Mucosa of descending colon (tissue), 3 donors: Measurements from ENCODE around the gene ASAP3. TPM values are rescaled to one million over a fixed set of nuclear protein-coding genes. Genes with fewer than 3 reads are reported as not detected.

Source experiments
- ATAC-seq: fragments of 200-7000 bp; cut with Tn5 transposase; one replicate; pipeline ENCODE4 v1.9.1; 2020; ENCODE audit warnings: mild to moderate bottlenecking, moderate library complexity
- DNase-seq, 3 donors: peaks; one replicate each; pipeline ENCODE4 v3.0.0-alpha.2; 2020
- H3K36me3 ChIP-seq: fragments of 200-600 bp; one replicate; pipeline ENCODE4 v1.8.0; 2021; ENCODE audit warnings: low read depth, mild to moderate bottlenecking
- H3K4me1 ChIP-seq: fragments of 200-600 bp; one replicate; pipeline ENCODE4 v1.8.0; 2021; ENCODE audit warnings: low read depth, mild to moderate bottlenecking
- H3K4me3 ChIP-seq: fragments of 200-600 bp; one replicate; pipeline ENCODE4 v1.8.0; 2021; ENCODE audit warnings: mild to moderate bottlenecking
- H3K9me3 ChIP-seq: fragments of 200-600 bp; one replicate; pipeline ENCODE4 v1.8.0; 2021; ENCODE audit warnings: mild to moderate bottlenecking
- intact Hi-C, 2 donors: fragments of 100-400 bp; cut with DNase I in 1 of 2; cut with micrococcal nuclease in 1 of 2; formaldehyde crosslinking; loops; one replicate each; pipeline versions ENCODE4 v1.11.0 to v1.11.1; 2022; cut with DNase I, micrococcal nuclease
- total RNA-seq, 3 donors: library from RNA; stranded (reverse); fragmentation: NEBNext Ultra II Directional in 2 of 3; extraction: Animal tissue kit (Norgen Biotek cat#: 25700) in 2 of 3; gene quantifications; one replicate each; pipeline versions ENCODE4 v1.2.1 to v1.2.4, GENCODE V29; 2021 to 2023
- TF ChIP-seq, protein P1 (sequence below): fragments of 200-600 bp; IDR thresholded peaks from one replicate; pipeline ENCODE4 v1.8.0; 2022; ENCODE audit warnings: antibody characterized with exemption, mild to moderate bottlenecking
- donor health status: DM: no; HTN: no; CAD: no; lungs with moderate emphysema.
- donor health status: DM: no; HTN: no; CAD: no.
- donor health status: DM: no; HTN: yes; CAD: no.

The ASAP3 gene
- total RNA-seq, 3 donors from 2014 or later = 31.2 to 38.8 (median 37.8) TPM

DNA sequence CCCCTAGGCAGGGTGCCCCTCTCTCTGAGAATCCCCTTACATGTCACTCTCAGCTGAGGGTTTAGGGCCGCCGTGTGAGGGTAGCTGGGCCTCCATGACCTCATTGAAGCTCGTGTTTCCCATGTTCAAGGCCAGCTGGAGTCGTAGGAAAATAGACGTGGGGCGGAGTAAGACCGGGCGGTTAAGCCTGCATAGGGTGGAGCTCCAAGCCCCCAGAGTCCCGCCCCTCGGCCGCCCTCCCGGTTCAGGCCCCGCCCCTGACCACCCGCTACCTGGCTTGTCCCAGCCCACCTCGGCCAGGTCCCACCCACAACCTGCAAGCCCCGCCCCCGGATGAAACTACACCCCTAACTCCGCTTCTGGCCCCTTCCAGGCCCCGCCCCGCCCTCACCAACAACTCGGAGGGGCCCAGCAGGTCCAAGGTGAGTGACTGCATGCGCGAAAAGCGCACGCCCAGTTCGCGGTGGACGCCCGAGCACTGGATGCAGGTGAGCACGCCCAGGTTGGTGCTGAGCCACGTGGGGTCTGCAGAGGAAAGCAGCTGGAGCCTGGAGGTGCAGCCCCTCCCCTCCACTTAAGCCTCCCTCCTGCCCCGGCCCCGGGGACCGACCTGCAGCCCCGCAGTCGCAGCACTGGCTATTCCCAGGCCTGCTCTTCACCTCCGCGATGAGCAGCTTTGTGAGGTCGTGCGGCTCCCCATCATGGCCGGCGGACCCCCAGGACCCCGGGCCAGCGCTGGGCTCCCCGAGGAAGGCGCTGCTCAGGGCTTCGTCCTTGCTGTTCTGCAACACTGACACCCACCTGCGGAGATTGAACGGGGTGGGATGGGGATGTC is 47.2 kb downstream of the ASAP3 start:
- no peaks in the 10 kb centered on the region for H3K36me3 ChIP-seq
- no peaks in the 10 kb centered on the region for H3K9me3 ChIP-seq
- peaks cover 14% of the 10 kb centered on the region for H3K4me1 ChIP-seq
- intact Hi-C loops = no loop called here
- TF ChIP-seq, protein P1, sequence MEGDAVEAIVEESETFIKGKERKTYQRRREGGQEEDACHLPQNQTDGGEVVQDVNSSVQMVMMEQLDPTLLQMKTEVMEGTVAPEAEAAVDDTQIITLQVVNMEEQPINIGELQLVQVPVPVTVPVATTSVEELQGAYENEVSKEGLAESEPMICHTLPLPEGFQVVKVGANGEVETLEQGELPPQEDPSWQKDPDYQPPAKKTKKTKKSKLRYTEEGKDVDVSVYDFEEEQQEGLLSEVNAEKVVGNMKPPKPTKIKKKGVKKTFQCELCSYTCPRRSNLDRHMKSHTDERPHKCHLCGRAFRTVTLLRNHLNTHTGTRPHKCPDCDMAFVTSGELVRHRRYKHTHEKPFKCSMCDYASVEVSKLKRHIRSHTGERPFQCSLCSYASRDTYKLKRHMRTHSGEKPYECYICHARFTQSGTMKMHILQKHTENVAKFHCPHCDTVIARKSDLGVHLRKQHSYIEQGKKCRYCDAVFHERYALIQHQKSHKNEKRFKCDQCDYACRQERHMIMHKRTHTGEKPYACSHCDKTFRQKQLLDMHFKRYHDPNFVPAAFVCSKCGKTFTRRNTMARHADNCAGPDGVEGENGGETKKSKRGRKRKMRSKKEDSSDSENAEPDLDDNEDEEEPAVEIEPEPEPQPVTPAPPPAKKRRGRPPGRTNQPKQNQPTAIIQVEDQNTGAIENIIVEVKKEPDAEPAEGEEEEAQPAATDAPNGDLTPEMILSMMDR = no peak
- peak; percentile 93 to 97 (median 95) for DNase-seq
- peak; percentile 94 for ATAC-seq
- no peak overlapping the region for H3K4me3 ChIP-seq

DNA sequence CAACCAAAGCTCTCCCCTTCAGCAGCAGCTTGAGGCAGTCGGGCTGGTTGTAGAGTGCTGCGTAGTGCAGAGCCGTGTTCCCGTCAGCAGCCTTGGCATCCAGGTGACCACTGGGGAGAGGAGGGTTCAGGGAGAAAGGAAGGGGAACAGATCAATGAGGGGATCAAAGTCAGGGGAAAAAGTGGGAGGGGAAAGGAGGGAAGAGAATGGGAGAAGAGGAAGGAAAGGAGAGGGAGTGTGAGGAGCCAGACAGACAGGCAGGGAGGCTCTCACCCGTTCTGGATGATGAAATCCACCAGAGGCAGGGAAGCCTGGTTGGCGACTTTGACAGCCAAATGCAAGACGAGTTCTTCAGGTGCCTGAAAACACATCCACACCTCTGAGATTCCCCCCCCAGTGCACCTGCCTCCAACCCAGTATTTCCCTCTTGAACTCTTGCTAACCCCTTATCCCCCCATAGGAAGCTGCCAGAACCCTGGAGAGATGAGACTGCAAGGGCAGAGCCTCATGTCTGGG is 49.7 kb downstream of the ASAP3 start:
- ATAC-seq = no peak
- DNase-seq = no peak
- H3K4me3 ChIP-seq = no peak overlapping the region
- TF ChIP-seq, protein P1 = no peak
- H3K4me1 ChIP-seq = peaks cover 14% of the 10 kb centered on the region
- intact Hi-C loops = no loop called here
- H3K36me3 ChIP-seq = no peaks in the 10 kb centered on the region
- H3K9me3 ChIP-seq = no peaks in the 10 kb centered on the region

DNA sequence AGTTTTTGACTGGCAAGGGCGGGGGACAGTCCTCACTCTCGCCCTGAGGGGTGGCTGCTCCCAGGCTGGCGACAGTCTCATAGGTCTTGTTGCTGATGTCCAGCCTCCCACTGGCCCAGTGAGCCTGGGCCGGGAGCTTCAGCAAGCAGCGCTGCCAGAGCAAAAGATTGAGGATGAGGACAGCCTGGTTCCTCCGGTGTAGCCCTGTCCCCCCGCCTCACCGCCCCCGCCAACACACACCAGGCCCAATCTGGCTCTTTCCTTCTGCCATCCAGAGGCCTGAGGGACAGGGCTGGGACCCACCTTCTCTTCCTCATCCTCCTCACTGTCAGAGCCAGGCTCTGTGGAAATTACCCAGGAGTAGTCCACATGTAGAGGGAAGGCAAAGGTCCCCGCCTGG is 50.9 kb downstream of the ASAP3 start:
- H3K4me3 ChIP-seq = no peak overlapping the region
- no peak for ATAC-seq
- no peaks in the 10 kb centered on the region for H3K9me3 ChIP-seq
- no peak for DNase-seq
- intact Hi-C loops = no loop called here
- H3K36me3 ChIP-seq = no peaks in the 10 kb centered on the region
- TF ChIP-seq, protein P1 = no peak
- peaks cover 14% of the 10 kb centered on the region for H3K4me1 ChIP-seq

DNA sequence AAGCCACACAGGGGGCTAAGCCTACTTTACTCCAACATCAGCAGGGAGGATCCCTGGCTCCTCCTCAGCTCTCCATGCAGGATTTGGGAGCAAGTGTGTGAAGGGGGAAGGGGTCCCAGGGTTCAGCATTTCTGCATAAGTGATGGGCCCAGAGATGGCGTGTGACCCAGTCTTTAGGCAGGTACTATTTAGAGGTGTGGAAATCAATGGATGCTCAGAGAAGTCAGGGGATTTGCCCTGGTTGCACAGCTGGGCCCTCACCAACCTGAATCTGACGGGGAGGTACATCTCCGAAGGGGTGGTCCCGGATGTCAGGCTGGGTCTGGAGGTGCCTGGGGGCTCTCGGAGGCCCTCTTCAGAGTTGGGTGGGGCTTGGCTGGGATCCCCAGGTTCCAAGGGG is 52.5 kb downstream of the ASAP3 start:
- TF ChIP-seq, protein P1 = no peak
- intact Hi-C loops = no loop called here
- Histone ChIP-seq H3K36me3 (no peaks in the 10 kb centered on the region), H3K4me1 (peaks cover 9% of the 10 kb centered on the region), H3K9me3 (no peaks in the 10 kb centered on the region), H3K4me3 (no peak overlapping the region)
- ATAC-seq = no peak
- DNase-seq = no peak

DNA sequence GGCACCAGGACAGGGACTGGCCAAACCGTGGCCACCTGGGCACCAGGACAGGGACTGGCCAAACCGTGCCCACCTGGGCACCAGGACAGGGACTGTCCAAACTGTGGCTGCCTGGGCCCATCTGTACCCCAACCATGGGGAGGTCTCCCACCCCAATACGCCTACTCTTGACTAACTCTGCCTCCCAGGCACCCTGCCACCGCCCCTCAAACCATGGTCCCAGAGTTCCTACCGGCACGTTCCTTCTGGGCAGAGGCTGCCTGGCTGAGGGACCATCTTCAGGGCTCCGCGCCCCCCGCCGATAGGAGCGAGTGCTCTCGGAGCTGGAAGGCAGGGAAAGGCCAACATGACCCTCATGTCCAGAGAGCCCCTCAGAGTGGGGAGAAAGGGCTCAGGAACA is 53.2 kb downstream of the ASAP3 start:
- peaks cover 5% of the 10 kb centered on the region for H3K4me1 ChIP-seq
- intact Hi-C loops = no loop called here
- DNase-seq (no peak), ATAC-seq (no peak)
- TF ChIP-seq, protein P1 = no peak
- H3K4me3 ChIP-seq = no peak overlapping the region
- H3K9me3 ChIP-seq = no peaks in the 10 kb centered on the region
- H3K36me3 ChIP-seq = no peaks in the 10 kb centered on the region
